Adipocyte (in vitro differentiated cells): Measurements from ENCODE around the gene ANKFY1.

ENCODE experiments used
- DNase-seq: peaks from one replicate; pipeline ENCODE4 v3.0.0-alpha.2; 2015; ENCODE audit warnings: low read depth
- H3K27me3 ChIP-seq: replicated peaks from 2 replicates; pipeline ENCODE4 v1.7.0; 2013; ENCODE audit warnings: mild to moderate bottlenecking, low read length, moderate library complexity; ENCODE audit not compliant: control insufficient read depth, insufficient read depth
- H3K36me3 ChIP-seq: 2 replicates; pipeline ENCODE4 v1.7.0; 2013; ENCODE audit warnings: low read length, mild to moderate bottlenecking, moderate library complexity; ENCODE audit not compliant: control insufficient read depth, insufficient read depth, severe bottlenecking
- H3K4me1 ChIP-seq: 2 replicates; pipeline ENCODE4 v1.7.0; 2013; ENCODE audit warnings: mild to moderate bottlenecking, low read length, moderate library complexity; ENCODE audit not compliant: control insufficient read depth, insufficient read depth
- H3K4me3 ChIP-seq: 2 replicates; pipeline ENCODE4 v1.7.0; 2013; ENCODE audit warnings: mild to moderate bottlenecking, low read length, moderate library complexity
- H3K9ac ChIP-seq: 2 replicates; pipeline ENCODE4 v1.7.0; 2013; ENCODE audit warnings: mild to moderate bottlenecking, low read length, moderate library complexity
- H3K9me3 ChIP-seq: 2 replicates; pipeline ENCODE4 v1.7.0; 2013; ENCODE audit warnings: mild to moderate bottlenecking, low read length, moderate library complexity; ENCODE audit not compliant: control insufficient read depth

Gene ANKFY1, protein sequence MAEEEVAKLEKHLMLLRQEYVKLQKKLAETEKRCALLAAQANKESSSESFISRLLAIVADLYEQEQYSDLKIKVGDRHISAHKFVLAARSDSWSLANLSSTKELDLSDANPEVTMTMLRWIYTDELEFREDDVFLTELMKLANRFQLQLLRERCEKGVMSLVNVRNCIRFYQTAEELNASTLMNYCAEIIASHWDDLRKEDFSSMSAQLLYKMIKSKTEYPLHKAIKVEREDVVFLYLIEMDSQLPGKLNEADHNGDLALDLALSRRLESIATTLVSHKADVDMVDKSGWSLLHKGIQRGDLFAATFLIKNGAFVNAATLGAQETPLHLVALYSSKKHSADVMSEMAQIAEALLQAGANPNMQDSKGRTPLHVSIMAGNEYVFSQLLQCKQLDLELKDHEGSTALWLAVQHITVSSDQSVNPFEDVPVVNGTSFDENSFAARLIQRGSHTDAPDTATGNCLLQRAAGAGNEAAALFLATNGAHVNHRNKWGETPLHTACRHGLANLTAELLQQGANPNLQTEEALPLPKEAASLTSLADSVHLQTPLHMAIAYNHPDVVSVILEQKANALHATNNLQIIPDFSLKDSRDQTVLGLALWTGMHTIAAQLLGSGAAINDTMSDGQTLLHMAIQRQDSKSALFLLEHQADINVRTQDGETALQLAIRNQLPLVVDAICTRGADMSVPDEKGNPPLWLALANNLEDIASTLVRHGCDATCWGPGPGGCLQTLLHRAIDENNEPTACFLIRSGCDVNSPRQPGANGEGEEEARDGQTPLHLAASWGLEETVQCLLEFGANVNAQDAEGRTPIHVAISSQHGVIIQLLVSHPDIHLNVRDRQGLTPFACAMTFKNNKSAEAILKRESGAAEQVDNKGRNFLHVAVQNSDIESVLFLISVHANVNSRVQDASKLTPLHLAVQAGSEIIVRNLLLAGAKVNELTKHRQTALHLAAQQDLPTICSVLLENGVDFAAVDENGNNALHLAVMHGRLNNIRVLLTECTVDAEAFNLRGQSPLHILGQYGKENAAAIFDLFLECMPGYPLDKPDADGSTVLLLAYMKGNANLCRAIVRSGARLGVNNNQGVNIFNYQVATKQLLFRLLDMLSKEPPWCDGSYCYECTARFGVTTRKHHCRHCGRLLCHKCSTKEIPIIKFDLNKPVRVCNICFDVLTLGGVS

GRCh38 chr17:4263282-4264215 lies at the start of gene ANKFY1:
ANKFY1 (minus strand) TSS chr17:4263979; CDS start chr17:4263941, 38 bp downstream.
- peaks cover 12% of the 10 kb centered on the region for H3K9me3 ChIP-seq
- peaks cover 20% of the 10 kb centered on the region for H3K36me3 ChIP-seq
- H3K4me3 ChIP-seq: peak within 1 kb of the TSS; percentile 89
- peaks cover 12% of the 10 kb centered on the region for H3K4me1 ChIP-seq
- peak within 1 kb of the TSS; percentile 90 for H3K9ac ChIP-seq
- no peaks in the 10 kb centered on the region for H3K27me3 ChIP-seq
- DNase-seq: peak; percentile 99

- peaks cover 10% of the 10 kb centered on the region for H3K36me3 ChIP-seq
- H3K9me3 ChIP-seq: no peaks in the 10 kb centered on the region
- H3K27me3 ChIP-seq: no peaks in the 10 kb centered on the region
- DNase-seq: no peak
- peaks cover 23% of the 10 kb centered on the region for H3K4me1 ChIP-seq
- H3K9ac ChIP-seq: no peak overlapping the region
- no peak overlapping the region for H3K4me3 ChIP-seq
Observed at GRCh38 chr17:4310354-4311060, 46.7 kb upstream of the ANKFY1 start.

DNA sequence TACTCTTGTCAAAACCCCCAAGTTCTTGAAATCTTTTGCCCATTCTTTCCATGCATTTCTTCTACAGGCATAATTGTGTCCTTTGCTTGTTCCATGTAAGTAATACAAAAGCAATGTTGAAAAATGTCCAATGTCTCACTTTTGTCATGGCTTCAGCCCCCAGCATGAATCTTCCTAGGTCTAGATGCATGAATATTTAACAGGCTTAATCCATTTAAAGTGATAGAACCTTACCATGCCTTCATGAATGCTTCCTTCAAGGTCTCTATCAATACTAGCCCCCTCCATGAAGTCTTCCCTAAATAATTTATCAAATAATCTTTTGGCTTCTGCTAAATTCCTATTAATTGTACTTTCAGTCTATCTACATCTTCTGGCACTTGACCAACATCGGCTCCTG lies 46.1 kb upstream of the ANKFY1 start:
- Histone ChIP-seq H3K27me3 (no peaks in the 10 kb centered on the region), H3K4me1 (peaks cover 23% of the 10 kb centered on the region), H3K9me3 (no peaks in the 10 kb centered on the region), H3K9ac (no peak overlapping the region), H3K4me3 (no peak overlapping the region), H3K36me3 (peaks cover 10% of the 10 kb centered on the region)
- DNase-seq: no peak

- Histone ChIP-seq H3K9me3 (no peaks in the 10 kb centered on the region), H3K9ac (no peak overlapping the region), H3K4me1 (peaks cover 19% of the 10 kb centered on the region), H3K27me3 (no peaks in the 10 kb centered on the region), H3K36me3 (peaks cover 14% of the 10 kb centered on the region), H3K4me3 (no peak overlapping the region)
- DNase-seq: no peak
Observed at GRCh38 chr17:4307179-4307930, 43.6 kb upstream of the ANKFY1 start.

DNA sequence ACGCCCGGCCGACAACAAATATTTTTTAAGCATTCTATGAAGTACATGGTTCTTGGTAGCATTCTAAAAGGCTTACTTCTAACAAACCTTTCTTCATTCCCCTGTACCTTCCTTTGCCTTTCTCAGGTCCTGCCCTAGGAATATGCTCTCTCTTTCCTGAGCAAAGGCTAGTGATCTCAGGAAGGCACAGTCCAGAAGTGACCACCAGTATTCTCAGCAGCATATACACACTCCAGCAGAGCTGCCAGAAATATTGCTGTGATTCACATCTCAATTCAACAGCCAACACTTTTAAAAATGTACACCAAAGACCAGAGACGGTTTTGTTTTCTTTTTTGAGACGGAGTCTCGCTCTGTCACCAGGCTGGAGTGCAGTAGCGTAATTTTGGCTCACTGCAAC lies 41.4 kb upstream of the ANKFY1 start:
- DNase-seq: no peak
- Histone ChIP-seq H3K4me3 (no peak overlapping the region), H3K9ac (no peak overlapping the region), H3K9me3 (no peaks in the 10 kb centered on the region), H3K27me3 (no peaks in the 10 kb centered on the region), H3K36me3 (peaks cover 27% of the 10 kb centered on the region), H3K4me1 (peaks cover 15% of the 10 kb centered on the region)

DNA sequence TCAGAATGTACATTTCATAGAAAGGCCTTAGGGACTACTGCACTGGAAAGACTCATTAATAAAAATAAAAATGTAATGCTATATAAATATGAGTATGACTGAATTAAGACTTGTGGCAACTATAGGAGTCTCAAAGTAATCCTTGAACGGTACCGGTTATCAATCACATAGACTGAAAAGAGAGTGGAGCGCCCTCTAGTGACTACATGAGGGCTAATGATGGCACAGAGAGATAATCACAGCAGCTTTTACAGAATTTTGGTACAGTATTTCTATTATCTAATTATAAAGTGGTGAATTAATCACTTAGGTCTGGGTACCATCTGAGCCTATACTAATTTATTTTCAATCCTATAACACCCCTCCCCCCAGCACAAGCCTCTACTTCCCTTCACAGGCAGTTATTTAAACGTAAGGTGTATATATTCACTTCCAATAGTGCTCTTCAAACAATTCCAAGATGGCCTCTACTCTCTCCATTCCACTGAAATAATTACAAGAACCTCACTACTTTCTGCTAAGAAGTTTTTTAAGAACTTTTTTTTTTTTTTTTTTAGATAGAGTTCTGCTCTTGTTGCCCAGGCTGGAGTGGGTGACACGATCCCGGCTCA lies 40.7 kb upstream of the ANKFY1 start:
- no peak overlapping the region for H3K4me3 ChIP-seq
- H3K9me3 ChIP-seq: no peaks in the 10 kb centered on the region
- peaks cover 8% of the 10 kb centered on the region for H3K4me1 ChIP-seq
- H3K36me3 ChIP-seq: peaks cover 27% of the 10 kb centered on the region
- peak; percentile 84 for DNase-seq
- no peaks in the 10 kb centered on the region for H3K27me3 ChIP-seq
- no peak overlapping the region for H3K9ac ChIP-seq

- no peaks in the 10 kb centered on the region for H3K9me3 ChIP-seq
- no peaks in the 10 kb centered on the region for H3K27me3 ChIP-seq
- H3K36me3 ChIP-seq: peaks cover 21% of the 10 kb centered on the region
- no peak overlapping the region for H3K9ac ChIP-seq
- no peak overlapping the region for H3K4me3 ChIP-seq
- peaks cover 5% of the 10 kb centered on the region for H3K4me1 ChIP-seq
- DNase-seq: no peak
Observed at GRCh38 chr17:4301066-4301465, 37.3 kb upstream of the ANKFY1 start.

DNA sequence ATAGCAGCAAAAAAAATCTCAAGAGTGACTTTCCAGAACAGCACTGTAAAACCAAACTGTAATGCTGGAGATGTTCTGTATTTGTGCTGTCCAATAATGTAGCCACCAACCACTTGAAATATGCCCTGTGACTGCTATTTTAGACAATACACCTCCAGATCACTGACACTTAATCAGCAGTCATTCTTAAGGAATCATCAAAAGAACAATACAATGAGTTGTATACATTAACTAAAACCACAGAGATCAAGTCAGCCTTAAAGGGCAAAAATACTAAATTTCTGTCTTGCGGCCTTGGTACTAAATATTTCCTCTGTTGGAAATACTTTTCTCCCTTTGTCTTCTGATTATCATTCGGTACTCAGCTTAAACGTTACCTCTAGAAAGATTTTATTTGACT lies 33.6 kb upstream of the ANKFY1 start:
- H3K9ac ChIP-seq: no peak overlapping the region
- DNase-seq: no peak
- no peaks in the 10 kb centered on the region for H3K9me3 ChIP-seq
- H3K4me3 ChIP-seq: no peak overlapping the region
- no peaks in the 10 kb centered on the region for H3K27me3 ChIP-seq
- H3K4me1 ChIP-seq: no peaks in the 10 kb centered on the region
- peaks cover 15% of the 10 kb centered on the region for H3K36me3 ChIP-seq

DNA sequence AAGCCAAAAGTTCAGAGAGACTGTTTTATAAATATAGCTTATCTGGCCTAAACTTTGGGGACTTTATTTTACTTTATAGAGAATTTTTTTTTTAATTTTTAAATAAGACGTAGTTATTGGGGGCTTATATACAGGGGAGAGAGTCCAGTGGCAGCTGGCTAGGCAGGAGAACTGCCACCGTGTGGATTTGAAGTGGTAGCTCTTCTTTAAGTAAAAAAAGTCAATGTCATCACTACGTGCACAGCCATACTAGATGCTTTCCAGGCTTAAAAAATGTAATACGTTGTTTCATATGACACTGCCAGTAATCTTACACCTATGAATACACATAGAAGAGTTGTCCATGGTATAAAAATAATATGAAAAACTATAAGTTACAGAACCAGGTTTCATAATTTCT lies 31.9 kb upstream of the ANKFY1 start:
- Histone ChIP-seq H3K4me1 (no peaks in the 10 kb centered on the region), H3K27me3 (no peaks in the 10 kb centered on the region), H3K9me3 (no peaks in the 10 kb centered on the region), H3K4me3 (no peak overlapping the region), H3K9ac (no peak overlapping the region), H3K36me3 (peaks cover 5% of the 10 kb centered on the region)
- no peak for DNase-seq
